ENCODE data around the gene NEK7. TPM values are rescaled to one million over a fixed set of nuclear protein-coding genes. Genes with fewer than 3 reads are reported as not detected.

Gene NEK7
- total RNA-seq, 3 donors from 2014 or later (not counting 1 experiment from before 2014, with no cell fraction given), result 34.1 to 57.5 (median 42.1) TPM

DNA sequence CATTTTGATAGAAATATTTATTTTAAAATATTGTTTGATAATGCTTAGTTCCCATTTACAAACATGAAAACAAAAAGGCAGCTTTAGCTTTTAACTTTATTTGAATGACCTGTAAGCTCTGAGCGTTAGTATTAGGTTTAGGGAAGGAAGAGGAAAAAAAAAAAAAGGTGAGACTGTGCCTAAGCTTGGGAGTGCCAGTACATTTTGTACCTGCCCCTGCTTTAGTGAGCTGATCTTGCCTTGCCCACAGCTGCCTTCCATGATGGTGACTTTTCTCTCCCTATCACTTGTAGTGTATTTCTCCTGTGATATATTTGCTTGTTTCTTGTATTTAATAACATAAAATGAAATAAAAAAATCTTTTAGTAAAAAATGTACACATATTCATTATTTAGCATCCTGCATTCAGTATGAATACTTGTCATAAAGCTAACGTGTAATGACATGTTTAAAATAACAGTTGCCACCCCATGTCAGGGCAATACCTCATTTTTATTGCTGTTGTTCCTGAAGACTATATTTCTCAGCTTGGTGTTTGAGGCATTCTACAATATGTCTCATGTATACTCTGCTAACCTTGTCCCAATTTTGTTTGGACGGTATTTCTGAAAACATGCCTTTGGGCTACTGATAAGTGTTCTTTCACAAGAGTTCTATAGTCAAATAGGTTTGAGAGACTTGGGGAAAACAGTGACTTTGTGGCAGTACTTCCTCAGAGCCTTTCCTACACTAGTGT is 76.3 kb downstream of the NEK7 start:
- Histone ChIP-seq H3K27ac (ENCODE audit: low read length) (no peak overlapping the region), H3K4me1 (ENCODE audit: control insufficient read depth, insufficient read depth, low read length) (peaks cover 11% of the 10 kb centered on the region), H3K9me3 (ENCODE audit: control insufficient read depth, insufficient read depth, low read length) (no peaks in the 10 kb centered on the region), H3K36me3 (ENCODE audit: control insufficient read depth, insufficient read depth, low read length) (peaks cover 2% of the 10 kb centered on the region), H3K4me3 (ENCODE audit: low read length) (no peak overlapping the region), H3K27me3 (ENCODE audit: control insufficient read depth, insufficient read depth, low read length) (no peaks in the 10 kb centered on the region)
- TF ChIP-seq, protein P1, sequence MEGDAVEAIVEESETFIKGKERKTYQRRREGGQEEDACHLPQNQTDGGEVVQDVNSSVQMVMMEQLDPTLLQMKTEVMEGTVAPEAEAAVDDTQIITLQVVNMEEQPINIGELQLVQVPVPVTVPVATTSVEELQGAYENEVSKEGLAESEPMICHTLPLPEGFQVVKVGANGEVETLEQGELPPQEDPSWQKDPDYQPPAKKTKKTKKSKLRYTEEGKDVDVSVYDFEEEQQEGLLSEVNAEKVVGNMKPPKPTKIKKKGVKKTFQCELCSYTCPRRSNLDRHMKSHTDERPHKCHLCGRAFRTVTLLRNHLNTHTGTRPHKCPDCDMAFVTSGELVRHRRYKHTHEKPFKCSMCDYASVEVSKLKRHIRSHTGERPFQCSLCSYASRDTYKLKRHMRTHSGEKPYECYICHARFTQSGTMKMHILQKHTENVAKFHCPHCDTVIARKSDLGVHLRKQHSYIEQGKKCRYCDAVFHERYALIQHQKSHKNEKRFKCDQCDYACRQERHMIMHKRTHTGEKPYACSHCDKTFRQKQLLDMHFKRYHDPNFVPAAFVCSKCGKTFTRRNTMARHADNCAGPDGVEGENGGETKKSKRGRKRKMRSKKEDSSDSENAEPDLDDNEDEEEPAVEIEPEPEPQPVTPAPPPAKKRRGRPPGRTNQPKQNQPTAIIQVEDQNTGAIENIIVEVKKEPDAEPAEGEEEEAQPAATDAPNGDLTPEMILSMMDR (IDR thresholded peaks at IDR 0.05), result no peak
- peak overlapping the region; percentile 14 to 53 for H3K27ac Mint-ChIP-seq
- 91% methylated on average over 3 of the region's 3 CpGs for WGBS (ENCODE audit: insufficient coverage)
- H3K4me3 Mint-ChIP-seq, result no peak overlapping the region
- no peaks in the 10 kb centered on the region for H3K36me3 Mint-ChIP-seq
- intact Hi-C loops (cut with micrococcal nuclease), result loop anchor here (5.0 kb wide), 1 partner anchor 76 kb away; the partner anchor contains the start of gene NEK7
- no peaks in the 10 kb centered on the region for H3K9me3 Mint-ChIP-seq
- ATAC-seq (no peak), DNase-seq (no peak)
- H3K27me3 Mint-ChIP-seq (ENCODE audit: low read depth in 2 of 2), result no peaks in the 10 kb centered on the region
- peaks cover 32 to 39% of the 10 kb centered on the region in 2 donors for H3K4me1 Mint-ChIP-seq

DNA sequence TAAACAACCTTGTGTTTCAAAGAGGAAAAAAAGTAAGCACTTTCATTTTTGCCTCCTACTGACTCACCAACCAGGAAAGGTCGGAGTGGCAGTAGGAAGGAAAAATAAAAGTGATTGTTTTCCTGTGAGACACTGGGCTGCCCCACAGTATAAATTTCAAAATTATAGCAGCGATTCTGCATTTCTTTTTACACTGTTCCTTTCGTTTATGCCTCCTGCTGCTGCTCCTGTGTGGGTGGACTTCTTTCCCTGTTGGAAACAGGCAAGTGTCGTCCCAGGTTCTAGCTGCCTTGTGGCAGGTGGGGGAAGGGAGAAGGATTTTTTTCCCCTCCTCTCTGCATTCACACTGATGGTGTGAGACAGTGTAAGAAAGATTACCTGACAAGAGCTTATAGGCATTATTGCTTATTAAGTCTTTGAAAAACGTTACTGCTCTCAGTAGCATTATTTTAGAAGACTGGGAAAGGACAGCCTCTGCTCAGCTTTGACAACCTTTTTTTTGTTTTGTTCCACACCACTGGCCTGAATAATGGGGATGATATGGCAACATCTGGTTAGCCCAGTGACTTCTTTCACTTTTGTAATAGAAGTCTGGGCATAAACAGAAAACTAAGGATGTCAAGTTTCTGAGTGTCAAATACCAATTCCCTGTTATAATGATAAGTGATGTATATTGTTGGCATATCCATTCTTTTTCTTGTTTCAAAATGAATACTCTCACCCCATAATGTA is 77.9 kb downstream of the NEK7 start:
- H3K4me3 ChIP-seq (ENCODE audit: low read length), result no peak overlapping the region
- no peaks in the 10 kb centered on the region for H3K27me3 ChIP-seq (ENCODE audit: control insufficient read depth, insufficient read depth, low read length)
- intact Hi-C loops (cut with micrococcal nuclease), result loop anchor here (5.0 kb wide), 1 partner anchor 77 kb away; the partner anchor contains the start of gene NEK7
- H3K27ac ChIP-seq (ENCODE audit: low read length), result no peak overlapping the region
- no peaks in the 10 kb centered on the region for H3K9me3 Mint-ChIP-seq
- no peaks in the 10 kb centered on the region for H3K27me3 Mint-ChIP-seq (ENCODE audit: low read depth in 2 of 2)
- H3K36me3 Mint-ChIP-seq, result no peaks in the 10 kb centered on the region
- peak in 1 of 2 donors; percentile 18 for DNase-seq
- TF ChIP-seq, protein P1 (IDR thresholded peaks at IDR 0.05), result no peak
- WGBS (ENCODE audit: insufficient coverage), result 25% methylated on average over 3 of the region's 5 CpGs
- H3K4me1 Mint-ChIP-seq, result peaks cover 22 to 29% of the 10 kb centered on the region in 2 donors
- H3K4me1 ChIP-seq (ENCODE audit: control insufficient read depth, insufficient read depth, low read length), result peaks cover 6% of the 10 kb centered on the region
- H3K9me3 ChIP-seq (ENCODE audit: control insufficient read depth, insufficient read depth, low read length), result no peaks in the 10 kb centered on the region
- peak; percentile 39 to 63 (median 62) for ATAC-seq
- H3K36me3 ChIP-seq (ENCODE audit: control insufficient read depth, insufficient read depth, low read length), result peaks cover 2% of the 10 kb centered on the region
- peak overlapping the region; percentile 47 for H3K4me3 Mint-ChIP-seq
- peak overlapping the region; percentile 14 to 53 for H3K27ac Mint-ChIP-seq

DNA sequence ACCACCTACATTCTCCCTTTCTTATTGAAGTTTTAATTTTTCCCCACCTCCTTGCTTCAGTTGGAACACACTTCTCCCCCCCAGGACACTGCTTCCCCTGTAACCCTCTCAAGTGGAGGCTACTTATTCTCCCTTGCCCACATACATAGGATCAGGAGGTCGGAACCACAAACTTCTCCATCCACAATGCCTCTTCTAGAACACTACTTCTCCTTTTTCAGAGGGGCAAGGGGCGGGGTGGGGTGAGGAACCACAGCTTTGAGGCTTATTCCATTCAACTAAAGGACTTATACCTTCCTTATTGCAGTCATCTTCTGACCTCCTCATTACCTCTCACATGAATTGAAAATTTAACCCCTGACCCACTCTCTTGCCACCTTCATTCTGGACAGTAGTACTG is 81.3 kb downstream of the NEK7 start:
- Mint-ChIP-seq H3K4me1 (peaks cover 32 to 34% of the 10 kb centered on the region in 2 donors), H3K36me3 (no peaks in the 10 kb centered on the region), H3K4me3 (no peak overlapping the region), H3K27me3 (ENCODE audit: low read depth in 2 of 2) (no peaks in the 10 kb centered on the region), H3K27ac (no peak overlapping the region), H3K9me3 (no peaks in the 10 kb centered on the region)
- Histone ChIP-seq H3K9me3 (ENCODE audit: control insufficient read depth, insufficient read depth, low read length) (no peaks in the 10 kb centered on the region), H3K27ac (ENCODE audit: low read length) (no peak overlapping the region), H3K4me3 (ENCODE audit: low read length) (no peak overlapping the region), H3K4me1 (ENCODE audit: control insufficient read depth, insufficient read depth, low read length) (peaks cover 14% of the 10 kb centered on the region), H3K36me3 (ENCODE audit: control insufficient read depth, insufficient read depth, low read length) (peaks cover 2% of the 10 kb centered on the region), H3K27me3 (ENCODE audit: control insufficient read depth, insufficient read depth, low read length) (no peaks in the 10 kb centered on the region)
- 48% methylated on average over 2 of the region's 2 CpGs for WGBS (ENCODE audit: insufficient coverage)
- TF ChIP-seq, protein P1 (IDR thresholded peaks at IDR 0.05), result no peak
- no peak for ATAC-seq
- intact Hi-C loops (cut with micrococcal nuclease), result no loop called here
- no peak for DNase-seq

Data from natural killer cell (primary cell).